Activated T-cell treated with anti-CD3 and anti-CD28 coated beads for 24 hours (primary cell): ENCODE measurements around the gene WDR45B.

ENCODE experiments used
- DNase-seq: peaks from one replicate; pipeline ENCODE4 v3.0.0-alpha.2; 2020; ENCODE audit warnings: low read depth

The WDR45B gene

GRCh38 chr17:82648165-82648668 lies at the start of gene WDR45B:
TSS of gene WDR45B (minus strand) at chr17:82648444. CDS start at chr17:82648340, 104 bp downstream.
- DNase-seq: peak; percentile 84

GRCh38 chr17:82697808-82698064 lies 49.5 kb upstream of the WDR45B start:
- no peak for DNase-seq

GRCh38 chr17:82696916-82697807 lies 48.9 kb upstream of the WDR45B start:
- DNase-seq: no peak

GRCh38 chr17:82696259-82696658 lies 48.0 kb upstream of the WDR45B start:
- DNase-seq: no peak

- DNase-seq: no peak
Measured at GRCh38 chr17:82694647-82695046, 46.4 kb upstream of the WDR45B start.

GRCh38 chr17:82693168-82693867 lies 45.1 kb upstream of the WDR45B start:
- DNase-seq: no peak

- DNase-seq: no peak
Measured at GRCh38 chr17:82692268-82692667, 44.0 kb upstream of the WDR45B start.

GRCh38 chr17:82691714-82692113 lies 43.5 kb upstream of the WDR45B start:
- no peak for DNase-seq

- no peak for DNase-seq
Measured at GRCh38 chr17:82690786-82691489, 42.7 kb upstream of the WDR45B start.

GRCh38 chr17:82689077-82689476 lies 40.8 kb upstream of the WDR45B start:
- no peak for DNase-seq

GRCh38 chr17:82687871-82688270 lies 39.6 kb upstream of the WDR45B start:
- DNase-seq: no peak

- DNase-seq: no peak
Measured at GRCh38 chr17:82687375-82687861, 39.2 kb upstream of the WDR45B start.

- DNase-seq: no peak
Measured at GRCh38 chr17:82686366-82687324, 38.4 kb upstream of the WDR45B start.

GRCh38 chr17:82685291-82685690 lies 37.0 kb upstream of the WDR45B start:
- DNase-seq: no peak

- DNase-seq: no peak
Measured at GRCh38 chr17:82684228-82684841, 36.1 kb upstream of the WDR45B start.

- DNase-seq: no peak
Measured at GRCh38 chr17:82683534-82683933, 35.3 kb upstream of the WDR45B start.

- no peak for DNase-seq
Measured at GRCh38 chr17:82681547-82681946, 33.3 kb upstream of the WDR45B start.

GRCh38 chr17:82679586-82680465 lies 31.6 kb upstream of the WDR45B start:
- DNase-seq: no peak

- no peak for DNase-seq
Measured at GRCh38 chr17:82678265-82678891, 30.1 kb upstream of the WDR45B start.
